Ascending aorta (tissue), 2 donors: ENCODE results near the gene ADNP2. TPM values are rescaled to one million over a fixed set of nuclear protein-coding genes. Genes with fewer than 3 reads are reported as not detected.

Experiments used
- DNase-seq, 2 donors: peaks; one replicate each; pipeline ENCODE4 v3.0.0-alpha.2; 2019; ENCODE audit warnings: low spot score in 2 of 2
- H3K27ac ChIP-seq, 2 donors: fragments of 200-600 bp; sonication (generic); one replicate each; pipeline ENCODE4 v1.5.1; 2016 to 2017; ENCODE audit warnings: mild to moderate bottlenecking in 1 of 2
- H3K27me3 ChIP-seq: fragments of 200-600 bp; sonication (generic); one replicate; pipeline ENCODE4 v1.5.1; 2017
- H3K36me3 ChIP-seq, 2 donors: fragments of 200-600 bp; sonication (generic); one replicate each; pipeline ENCODE4 v1.5.1; 2016
- H3K4me1 ChIP-seq, 2 donors: fragments of 200-600 bp; sonication (generic); one replicate each; pipeline ENCODE4 v1.5.1; 2016 to 2017; ENCODE audit warnings: mild to moderate bottlenecking in 1 of 2
- H3K4me3 ChIP-seq, 2 donors: fragments of 200-600 bp; sonication (generic); one replicate each; pipeline ENCODE4 v1.5.1; 2016 to 2017; ENCODE audit warnings: mild to moderate bottlenecking in 1 of 2
- H3K9me3 ChIP-seq, 2 donors: fragments of 200-600 bp; sonication (generic); one replicate each; pipeline ENCODE4 v1.5.1; 2016
- intact Hi-C: fragments of 100-400 bp; cut with DNase I; formaldehyde crosslinking; loops from one replicate; pipeline ENCODE4 v1.15.1; 2023
- total RNA-seq: library from RNA; depleted of rRNA; stranded (reverse); fragments of >200 nt; gene quantifications from one replicate; pipeline ENCODE4 v1.1.0, GENCODE V29; 2016
- TF ChIP-seq, protein P1 (sequence below), 3 experiments: fragments of 200-600 bp in 2 of 3; fragments of 450-650 bp in 1 of 3; sonication (generic) in 2 of 3; IDR thresholded peaks; one replicate each; pipeline ENCODE4 v1.5.1; 2016 to 2019; ENCODE audit warnings: antibody characterized with exemption in 3 of 3, mild to moderate bottlenecking in 1 of 3, moderate library complexity in 1 of 3

Gene ADNP2
- total RNA-seq, 1 donor from 2014 or later = 6.8 TPM

DNA sequence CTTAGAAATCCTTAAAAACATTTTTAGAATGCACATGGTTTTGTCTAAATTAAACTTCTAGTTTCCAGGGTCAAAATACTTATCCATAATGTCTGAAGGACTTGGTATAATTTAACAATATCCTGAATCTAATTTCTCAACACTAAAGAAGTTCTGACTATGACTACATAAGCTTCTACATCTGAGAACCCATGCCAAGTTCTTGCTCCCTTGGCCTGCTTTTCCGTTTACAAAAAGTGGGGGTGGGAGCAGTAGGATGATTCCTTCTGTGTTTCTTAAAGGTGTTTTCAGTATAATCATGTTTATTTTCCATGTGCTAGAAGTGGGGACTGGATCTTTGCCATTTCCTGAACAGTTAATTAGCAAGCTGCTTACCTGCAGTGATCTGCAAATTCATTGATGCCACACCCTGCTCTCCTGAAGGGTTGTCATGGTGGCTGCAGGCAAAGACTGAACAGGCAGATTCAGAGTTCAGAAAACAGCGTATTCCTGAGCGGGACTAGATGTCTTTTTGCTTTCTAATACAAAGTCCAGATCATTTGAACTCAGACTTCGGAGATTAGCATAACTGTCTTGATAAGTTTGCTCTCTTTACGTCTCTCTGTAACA lies 36.2 kb downstream of the ADNP2 start:
- H3K4me3 ChIP-seq = no peak overlapping the region
- no peak for DNase-seq
- no peaks in the 10 kb centered on the region for H3K27me3 ChIP-seq
- H3K9me3 ChIP-seq = no peaks in the 10 kb centered on the region
- peaks cover 0 to 5% of the 10 kb centered on the region in 2 donors for H3K36me3 ChIP-seq
- intact Hi-C loops = loop anchor here (5.0 kb wide), 1 partner anchor 113 kb away; the partner anchor contains the start of gene RBFA
- no peaks in the 10 kb centered on the region for H3K4me1 ChIP-seq
- TF ChIP-seq, protein P1, sequence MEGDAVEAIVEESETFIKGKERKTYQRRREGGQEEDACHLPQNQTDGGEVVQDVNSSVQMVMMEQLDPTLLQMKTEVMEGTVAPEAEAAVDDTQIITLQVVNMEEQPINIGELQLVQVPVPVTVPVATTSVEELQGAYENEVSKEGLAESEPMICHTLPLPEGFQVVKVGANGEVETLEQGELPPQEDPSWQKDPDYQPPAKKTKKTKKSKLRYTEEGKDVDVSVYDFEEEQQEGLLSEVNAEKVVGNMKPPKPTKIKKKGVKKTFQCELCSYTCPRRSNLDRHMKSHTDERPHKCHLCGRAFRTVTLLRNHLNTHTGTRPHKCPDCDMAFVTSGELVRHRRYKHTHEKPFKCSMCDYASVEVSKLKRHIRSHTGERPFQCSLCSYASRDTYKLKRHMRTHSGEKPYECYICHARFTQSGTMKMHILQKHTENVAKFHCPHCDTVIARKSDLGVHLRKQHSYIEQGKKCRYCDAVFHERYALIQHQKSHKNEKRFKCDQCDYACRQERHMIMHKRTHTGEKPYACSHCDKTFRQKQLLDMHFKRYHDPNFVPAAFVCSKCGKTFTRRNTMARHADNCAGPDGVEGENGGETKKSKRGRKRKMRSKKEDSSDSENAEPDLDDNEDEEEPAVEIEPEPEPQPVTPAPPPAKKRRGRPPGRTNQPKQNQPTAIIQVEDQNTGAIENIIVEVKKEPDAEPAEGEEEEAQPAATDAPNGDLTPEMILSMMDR (IDR thresholded peaks at IDR 0.05) = no peak
- no peak overlapping the region for H3K27ac ChIP-seq

DNA sequence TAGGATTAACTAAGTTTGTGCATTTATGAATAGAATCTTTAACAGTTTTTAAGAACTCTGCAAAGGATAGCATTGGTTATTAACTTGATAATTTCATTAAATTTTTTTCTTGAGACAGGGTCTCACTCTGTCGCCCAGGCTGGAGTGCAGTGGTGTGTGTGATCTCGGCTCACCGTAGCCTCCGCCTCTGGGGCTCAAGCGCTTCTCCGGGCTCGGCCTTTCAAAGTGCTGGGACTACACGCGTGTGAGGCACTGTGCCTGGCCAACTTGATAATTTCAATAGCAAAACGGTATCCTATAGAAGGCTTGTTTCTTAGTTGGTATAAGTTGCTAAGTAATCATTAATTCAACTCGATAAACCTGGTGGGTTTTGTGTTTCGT lies 38.0 kb downstream of the ADNP2 start:
- no peak for DNase-seq
- Histone ChIP-seq H3K9me3 (no peaks in the 10 kb centered on the region), H3K27me3 (no peaks in the 10 kb centered on the region), H3K4me3 (peak overlapping the region; percentile 61 to 68), H3K27ac (no peak overlapping the region), H3K4me1 (no peaks in the 10 kb centered on the region), H3K36me3 (no peaks in the 10 kb centered on the region)
- TF ChIP-seq, protein P1 (IDR thresholded peaks at IDR 0.05) = no peak
- intact Hi-C loops = loop anchor here (2.0 to 5.0 kb wide), 2 partner anchors 38 to 115 kb away; partner anchors contain the start of genes ADNP2 and RBFA

DNA sequence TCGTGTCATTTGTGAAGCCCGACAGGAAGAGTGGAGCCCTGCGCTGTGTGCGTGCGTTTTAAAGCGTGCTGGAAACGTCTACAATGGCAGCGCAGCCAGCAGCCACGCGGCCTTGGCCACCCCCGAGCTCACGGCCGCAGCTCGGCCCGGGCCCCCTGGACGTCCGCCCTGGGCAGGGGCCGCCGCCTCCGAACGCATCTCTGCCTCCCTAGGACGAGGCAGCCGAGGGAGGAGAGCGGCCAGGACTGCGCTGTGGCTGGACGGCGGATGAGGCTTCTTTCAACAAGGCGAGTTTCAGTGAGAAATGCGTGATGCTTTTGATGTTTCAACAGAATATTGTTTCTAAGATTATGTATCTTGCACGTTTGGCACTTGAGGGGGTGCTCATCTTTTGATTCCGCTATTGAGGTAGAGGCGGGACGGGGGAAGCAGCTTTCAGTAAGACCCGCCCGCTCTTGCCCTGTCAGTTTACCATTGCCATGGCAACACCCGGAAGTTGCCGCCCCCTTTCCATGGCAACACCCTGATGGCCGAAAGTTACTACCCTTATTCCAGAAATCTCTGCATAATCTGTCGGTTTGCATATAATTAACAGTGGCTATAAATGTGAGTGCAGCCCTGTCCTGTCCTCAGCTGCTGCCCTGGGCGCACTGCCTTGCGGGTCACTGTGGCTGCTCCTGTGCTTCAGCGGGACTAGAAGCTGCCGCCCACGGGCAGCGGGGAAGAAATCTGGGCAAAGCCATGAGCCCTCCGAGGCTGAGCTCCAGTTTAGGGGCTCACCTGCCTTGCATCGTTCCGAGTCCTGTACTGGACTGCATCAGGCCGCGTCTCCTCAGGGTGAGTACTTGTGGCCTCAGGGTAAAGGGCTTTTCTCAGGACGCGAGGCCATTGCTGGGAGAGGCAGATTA lies 38.6 kb downstream of the ADNP2 start:
- Histone ChIP-seq H3K4me3 (peak overlapping the region; percentile 61 to 68), H3K27me3 (no peaks in the 10 kb centered on the region), H3K27ac (no peak overlapping the region), H3K4me1 (no peaks in the 10 kb centered on the region), H3K36me3 (no peaks in the 10 kb centered on the region), H3K9me3 (no peaks in the 10 kb centered on the region)
- TF ChIP-seq, protein P1 (IDR thresholded peaks at IDR 0.05) = no peak
- DNase-seq = peak; percentile 61 to 90
- intact Hi-C loops = loop anchor here (2.0 to 5.0 kb wide), 2 partner anchors 39 to 115 kb away; partner anchors contain the start of genes ADNP2 and RBFA

DNA sequence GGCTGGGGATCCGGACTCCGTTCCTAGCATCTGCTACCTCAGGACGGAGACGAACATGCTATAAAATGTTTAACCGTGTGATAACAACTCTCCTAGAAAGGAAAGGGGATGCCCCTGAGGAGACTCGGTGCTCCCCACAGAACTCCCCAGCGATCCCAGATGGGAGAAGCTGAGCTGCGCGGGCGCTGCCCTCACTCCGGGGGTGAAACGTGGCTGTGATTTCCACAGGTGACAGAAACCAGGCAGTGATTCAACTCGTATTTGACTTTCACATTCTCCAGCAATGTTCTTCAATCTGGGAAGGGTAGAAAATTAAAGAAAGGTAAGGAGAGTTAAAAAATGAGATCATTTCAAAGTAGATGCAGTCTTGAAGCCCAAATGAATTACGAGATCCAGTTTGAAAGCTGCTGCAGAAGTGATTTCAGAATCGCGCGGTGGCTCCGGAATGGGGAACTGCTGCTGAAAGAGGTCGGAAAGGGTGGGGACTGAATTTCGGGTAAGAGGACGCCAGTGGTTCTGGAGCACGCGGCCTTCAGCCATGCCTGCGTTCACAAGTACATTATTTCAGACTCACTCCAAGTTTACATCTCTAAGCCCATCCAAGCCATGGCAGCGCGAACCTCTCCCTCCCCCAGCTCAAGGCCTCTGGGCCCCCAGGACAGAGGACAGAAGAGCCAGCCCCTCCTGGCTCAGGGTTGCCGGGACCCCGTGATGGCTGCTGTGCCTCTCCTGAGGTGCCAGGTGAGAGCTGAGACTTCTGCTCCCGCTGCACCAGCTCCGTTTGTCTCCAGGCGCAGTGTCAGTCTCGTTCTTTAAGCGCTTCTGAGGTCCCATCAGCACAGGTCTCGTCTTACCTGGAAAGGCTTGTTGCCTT lies 39.5 kb downstream of the ADNP2 start:
- Histone ChIP-seq H3K4me1 (no peaks in the 10 kb centered on the region), H3K9me3 (no peaks in the 10 kb centered on the region), H3K27me3 (no peaks in the 10 kb centered on the region), H3K4me3 (peak overlapping the region; percentile 61 to 68), H3K27ac (no peak overlapping the region), H3K36me3 (no peaks in the 10 kb centered on the region)
- intact Hi-C loops = loop anchor here (5.0 kb wide), 1 partner anchor 116 kb away; the partner anchor contains the start of gene RBFA
- TF ChIP-seq, protein P1 (IDR thresholded peaks at IDR 0.05) = no peak
- no peak for DNase-seq

DNA sequence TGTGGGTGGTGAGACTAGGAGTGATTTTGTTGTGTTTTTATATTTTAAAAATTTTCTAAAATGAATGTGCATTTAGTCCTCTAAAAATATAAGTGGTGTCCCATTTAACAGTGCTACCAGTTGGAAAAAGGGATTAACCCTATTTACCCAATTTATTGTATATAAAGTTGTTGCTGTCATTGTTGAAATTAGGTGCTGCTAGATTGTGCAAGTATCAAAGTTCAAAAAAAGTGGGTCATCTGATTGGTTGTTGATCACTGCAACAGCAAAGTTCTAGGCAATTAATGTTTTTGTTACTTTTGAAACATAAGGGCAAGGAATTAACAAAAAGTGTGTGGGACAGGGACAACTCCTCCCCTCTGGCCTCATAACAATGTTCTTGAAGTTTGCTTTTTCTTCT lies 40.6 kb downstream of the ADNP2 start:
- DNase-seq = no peak
- TF ChIP-seq, protein P1 (IDR thresholded peaks at IDR 0.05) = no peak

More for the DNA sequence above, 40.6 kb downstream of the ADNP2 start:
- no peak overlapping the region for H3K4me3 ChIP-seq
- H3K9me3 ChIP-seq = no peaks in the 10 kb centered on the region
- no peak overlapping the region for H3K27ac ChIP-seq
- no peaks in the 10 kb centered on the region for H3K4me1 ChIP-seq
- no peaks in the 10 kb centered on the region for H3K36me3 ChIP-seq
- no peaks in the 10 kb centered on the region for H3K27me3 ChIP-seq
- intact Hi-C loops = loop anchor here (5.0 kb wide), 1 partner anchor 117 kb away; the partner anchor contains the start of gene RBFA
